H1 (cell line): ENCODE data around the gene MAS1L. TPM values are rescaled to one million over a fixed set of nuclear protein-coding genes. Genes with fewer than 3 reads are reported as not detected.

ENCODE experiments used
- CTCF ChIA-PET: fragments of 300-600 bp; sonication (Branson Sonifier 250); formaldehyde crosslinking; loops from one replicate; lab custom pipeline; 2021; ENCODE audit not compliant: partially characterized antibody; lab: Charles Lee
- POLR2A ChIA-PET: fragments of 300-600 bp; sonication (Branson Sonifier 250); formaldehyde crosslinking; loops from one replicate; lab custom pipeline; 2021; ENCODE audit warnings: inconsistent platforms; ENCODE audit not compliant: partially characterized antibody; lab: Charles Lee
- DNase-seq, 2 experiments: peaks; one replicate each; pipeline versions ENCODE4 v3.0.0 to v3.0.0-alpha.2; 2010 to 2022; ENCODE audit warnings: low spot score in 2 of 2, low read depth in 1 of 2, mixed read lengths in 1 of 2
- FAIRE-seq: peaks from 2 replicates; lab custom pipeline; 2011; peaks lifted over from hg19 to GRCh38; lab: Jason Lieb, UNC
- H2AFZ ChIP-seq: 2 replicates; pipeline ENCODE4 v1.8.1; 2012; ENCODE audit warnings: low read length, inconsistent platforms
- H2AK5ac ChIP-seq: 2 replicates; pipeline ENCODE4 v1.6.1; 2013; ENCODE audit warnings: low read depth, low read length
- H2BK120ac ChIP-seq: replicated peaks from 2 replicates; pipeline ENCODE3; 2013; ENCODE audit warnings: low read depth, low read length, inconsistent platforms
- H2BK12ac ChIP-seq: 2 replicates; pipeline ENCODE4 v1.6.1; 2013; ENCODE audit warnings: low read depth, low read length
- H2BK15ac ChIP-seq: 2 replicates; pipeline ENCODE4 v1.6.1; 2013; ENCODE audit warnings: low read length
- H2BK20ac ChIP-seq: 2 replicates; pipeline ENCODE4 v1.6.1; 2013; ENCODE audit warnings: low read length
- H2BK5ac ChIP-seq: 2 replicates; pipeline ENCODE4 v1.6.1; 2013; ENCODE audit warnings: low read depth, low read length
- H3K14ac ChIP-seq: 2 replicates; pipeline ENCODE4 v1.6.1; 2013; ENCODE audit warnings: inconsistent platforms; ENCODE audit not compliant: insufficient read length
- H3K18ac ChIP-seq: 2 replicates; pipeline ENCODE4 v1.6.1; 2013; ENCODE audit warnings: low read length; ENCODE audit errors: extremely low read depth
- H3K23ac ChIP-seq: 2 replicates; pipeline ENCODE4 v1.6.1; 2013; ENCODE audit warnings: inconsistent platforms; ENCODE audit not compliant: insufficient read length
- H3K23me2 ChIP-seq: 2 replicates; pipeline ENCODE4 v1.6.1; 2013; ENCODE audit warnings: low read depth, low read length
- H3K27ac ChIP-seq: 2 replicates; pipeline ENCODE4 v1.6.1; 2011; ENCODE audit warnings: low read depth, low read length, inconsistent platforms
- H3K27me3 ChIP-seq, 4 experiments: replicated peaks in 1 of 4; 1 replicate in 1 of 4; 2 replicates in 3 of 4; pipeline versions ENCODE4 v1.6.1 to v1.8.1; 2011 to 2013; ENCODE audit warnings: low read length in 3 of 4, mild to moderate bottlenecking in 3 of 4, inconsistent platforms in 2 of 4, mixed read lengths in 2 of 4, moderate library complexity in 1 of 4; ENCODE audit not compliant: control insufficient read depth in 3 of 4, insufficient read depth in 3 of 4; ENCODE audit errors: extremely low read depth in 1 of 4
- H3K36me3 ChIP-seq, 4 experiments: 2 replicates each; pipeline versions ENCODE4 v1.6.1 to v1.8.1; 2011 to 2013; ENCODE audit warnings: mild to moderate bottlenecking in 4 of 4, low read length in 3 of 4, moderate library complexity in 2 of 4, control low read depth in 1 of 4, inconsistent platforms in 1 of 4; ENCODE audit not compliant: insufficient read depth in 4 of 4, control insufficient read depth in 2 of 4
- H3K4ac ChIP-seq: replicated peaks from 2 replicates; pipeline ENCODE3; 2013; ENCODE audit warnings: low read length, low read depth, mixed read lengths, inconsistent platforms; ENCODE audit not compliant: insufficient read length
- H3K4me1 ChIP-seq, 4 experiments: replicated peaks in 1 of 4; 1 replicate in 1 of 4; 2 replicates in 3 of 4; pipeline versions ENCODE4 v1.6.1 to v1.8.1; 2011 to 2013; ENCODE audit warnings: low read length in 3 of 4, inconsistent platforms in 2 of 4, mixed read lengths in 1 of 4; ENCODE audit not compliant: insufficient read depth in 4 of 4, control insufficient read depth in 3 of 4
- H3K4me2 ChIP-seq, 2 experiments: 2 replicates each; pipeline versions ENCODE4 v1.6.1 to v1.8.1; 2011 to 2013; ENCODE audit warnings: low read depth in 2 of 2, low read length in 2 of 2, control low read depth in 1 of 2, inconsistent platforms in 1 of 2, mild to moderate bottlenecking in 1 of 2; ENCODE audit not compliant: insufficient read depth in 1 of 2
- H3K4me3 ChIP-seq, 4 experiments: fragments of 200-600, 300-600 bp in 1 of 4; sonication (generic), shearing (Covaris generic), sonication (Bioruptor Twin) in 1 of 4; 2 replicates each; pipeline versions ENCODE4 v1.5.1 to v1.8.1; 2011 to 2016; ENCODE audit warnings: low read length in 4 of 4, low read depth in 3 of 4, control low read depth in 2 of 4, inconsistent platforms in 2 of 4, mild to moderate bottlenecking in 2 of 4, mixed read lengths in 1 of 4, moderate library complexity in 1 of 4; ENCODE audit not compliant: insufficient read depth in 2 of 4; ENCODE audit errors: extremely low read depth in 1 of 4
- H3K56ac ChIP-seq: replicated peaks from 2 replicates; pipeline ENCODE3; 2013; ENCODE audit warnings: low read depth, mild to moderate bottlenecking, mixed read lengths, low read length, inconsistent platforms; ENCODE audit not compliant: insufficient read length
- H3K79me1 ChIP-seq: 2 replicates; pipeline ENCODE4 v1.6.1; 2013; ENCODE audit warnings: low read depth, low read length, control low read depth
- H3K79me2 ChIP-seq, 2 experiments: 2 replicates each; pipeline versions ENCODE4 v1.6.1 to v1.8.1; 2012 to 2013; ENCODE audit warnings: low read length in 2 of 2, mild to moderate bottlenecking in 2 of 2, inconsistent platforms in 1 of 2; ENCODE audit not compliant: insufficient read depth in 2 of 2, control insufficient read depth in 1 of 2
- H3K9ac ChIP-seq, 4 experiments: replicated peaks in 1 of 4; 1 replicate in 1 of 4; 2 replicates in 3 of 4; pipeline versions ENCODE4 v1.6.1 to v1.8.1; 2011 to 2013; ENCODE audit warnings: low read depth in 3 of 4, low read length in 3 of 4, control low read depth in 2 of 4, mild to moderate bottlenecking in 2 of 4, moderate library complexity in 2 of 4, inconsistent platforms in 1 of 4; ENCODE audit errors: extremely low read depth in 1 of 4
- H3K9me3 ChIP-seq, 2 experiments: 2 replicates each; pipeline versions ENCODE4 v1.6.1 to v1.8.1; 2012 to 2013; ENCODE audit warnings: mild to moderate bottlenecking in 2 of 2, moderate library complexity in 2 of 2, control low read depth in 1 of 2, inconsistent platforms in 1 of 2, low read depth in 1 of 2, low read length in 1 of 2, mixed read lengths in 1 of 2; ENCODE audit not compliant: insufficient read depth in 2 of 2
- H4K20me1 ChIP-seq, 2 experiments: replicated peaks in 1 of 2; 2 replicates each; pipeline versions ENCODE3 to v1.8.1; 2011 to 2013; ENCODE audit warnings: inconsistent platforms in 2 of 2, low read length in 2 of 2, mild to moderate bottlenecking in 1 of 2; ENCODE audit not compliant: insufficient read depth in 2 of 2, control insufficient read depth in 1 of 2
- H4K5ac ChIP-seq: 2 replicates; pipeline ENCODE4 v1.6.1; 2013; ENCODE audit warnings: low read length, low read depth, mixed read lengths, inconsistent platforms; ENCODE audit not compliant: insufficient read length
- H4K8ac ChIP-seq: 2 replicates; pipeline ENCODE4 v1.8.0; 2013; ENCODE audit warnings: mild to moderate bottlenecking, moderate library complexity, low read length, inconsistent platforms; ENCODE audit not compliant: insufficient read depth; ENCODE audit errors: extremely low read depth
- H4K91ac ChIP-seq: replicated peaks from 2 replicates; pipeline ENCODE3; 2013; ENCODE audit warnings: low read length, mixed read lengths, inconsistent platforms; ENCODE audit not compliant: insufficient read length
- ASH2L ChIP-seq: fragments of 200-600, 300-600 bp; sonication (generic); IDR thresholded peaks from one replicate; pipeline ENCODE4 v1.7.1; 2017; ENCODE audit warnings: low read length
- CEBPB ChIP-seq: IDR thresholded peaks from 2 replicates; pipeline ENCODE4 v1.6.1; 2012; ENCODE audit warnings: low read depth, low read length
- WGBS, 2 experiments: shearing (Covaris generic) in 1 of 2; methylation state at CpG; one replicate each; pipeline versions ENCODE4 v1.1.6 to v1.1.7; 2013 to 2015; ENCODE audit warnings: low lambda C conversion rate in 2 of 2, mixed read lengths in 2 of 2, inconsistent platforms in 1 of 2, low coverage in 1 of 2, missing lambda C conversion rate in 1 of 2; ENCODE audit not compliant: insufficient replicate concordance in 2 of 2, insufficient coverage in 1 of 2, insufficient read length in 1 of 2; ENCODE audit errors: extremely low coverage in 1 of 2, missing lambda C conversion rate in 1 of 2; 5-methylcytosine and 5-hydroxymethylcytosine counted together
- polyA plus RNA-seq, 7 experiments: library from polyadenylated mRNA; depleted of rRNA in 3 of 7; stranded (reverse) in 5 of 7; unstranded in 2 of 7; fragments of >200 nt in 5 of 7; fragments of 200-250 nt in 2 of 7; gene quantifications; 1 replicate in 5 of 7; 2 replicates in 1 of 7; 4 replicates in 1 of 7; pipeline versions ENCODE4 v1.2.1 to v1.2.3, GENCODE V29; 2011 to 2013; ENCODE audit warnings: missing spikeins in 2 of 7, mixed read lengths in 2 of 7
- total RNA-seq: library from RNA; stranded (reverse); fragmentation: NEBNext Ultra II Directional; extraction: Animal tissue kit (Norgen Biotek cat#: 25700); gene quantifications from 2 replicates; pipeline ENCODE4 v1.2.1, GENCODE V29; 2021

The MAS1L gene
- total and polyA plus RNA-seq, 2 of the 8 experiments (the other 6 are each of a cell fraction or from before 2014, with no cell fraction given) = not detected

DNA sequence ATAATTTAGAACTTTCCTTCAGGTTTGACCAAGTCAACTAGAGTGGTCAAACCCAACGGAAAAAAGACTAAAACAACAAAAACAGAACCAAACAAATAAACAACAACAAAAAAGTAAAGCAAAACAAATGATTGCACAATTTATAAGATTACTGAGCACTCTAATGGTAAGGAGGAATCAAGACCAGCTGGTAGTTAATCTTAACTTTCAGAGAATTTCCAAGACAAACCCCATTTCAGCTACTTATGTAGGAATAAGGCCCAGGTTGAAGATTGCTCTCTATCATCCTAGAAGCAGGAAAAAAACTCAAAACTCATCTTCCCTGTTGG lies 37.5 kb upstream of the MAS1L start:
- no peaks in the 10 kb centered on the region for H3K79me2 ChIP-seq
- H2BK12ac ChIP-seq = no peak overlapping the region
- H3K14ac ChIP-seq = no peak overlapping the region
- POLR2A ChIA-PET = interaction anchor here (0.8 kb wide), 1 partner anchor 10 kb away, joined by 3 read pairs; no protein-coding TSS in a partner anchor
- peak overlapping the region; percentile 76 for H2BK120ac ChIP-seq
- no peaks in the 10 kb centered on the region for H3K36me3 ChIP-seq
- TF ChIP-seq CEBPB = peak; percentile 73; the same call in 1 of the 2 replicates
- TF ChIP-seq ASH2L = no peak
- no peaks in the 10 kb centered on the region; a peak in 1 of 7 replicates for H3K27me3 ChIP-seq
- peak overlapping the region in 1 of 4 experiments; percentile 11; a peak in 1 of 8 replicates for H3K4me3 ChIP-seq
- H3K23ac ChIP-seq = no peak overlapping the region
- H3K18ac ChIP-seq = no peak overlapping the region
- no peaks in the 10 kb centered on the region for H3K79me1 ChIP-seq
- CTCF ChIA-PET = interaction anchor here (0.6 to 1.5 kb wide), 4 partner anchors 9 to 150 kb away, joined by 3 to 4 read pairs (median 4); partner anchors contain the start of gene OR12D3
- peaks cover 0 to 7% (median 0%) of the 10 kb centered on the region in 4 experiments; a peak in 4 of 7 replicates for H3K4me1 ChIP-seq
- no peak overlapping the region for H3K9ac ChIP-seq
- no peaks in the 10 kb centered on the region for H3K23me2 ChIP-seq
- H2AFZ ChIP-seq = peak overlapping the region; percentile 17; the same call in 1 of the 2 replicates
- no peak overlapping the region for H2BK20ac ChIP-seq
- no peak overlapping the region for H4K8ac ChIP-seq
- H2BK15ac ChIP-seq = no peak overlapping the region
- H3K27ac ChIP-seq = no peak overlapping the region
- 0% methylated on average over 1 of the region's 1 CpG; no CpG with 5 or more reads in 1 of the 2 experiments for WGBS, 2 experiments
- H2BK5ac ChIP-seq = no peak overlapping the region
- no peak overlapping the region for H3K4ac ChIP-seq
- peak overlapping the region in 1 of 2 experiments; percentile 16; a peak in 1 of 4 replicates for H3K4me2 ChIP-seq
- H3K9me3 ChIP-seq = peaks cover 7 to 15% of the 10 kb centered on the region in 2 experiments
- no peak overlapping the region for H4K5ac ChIP-seq
- H2AK5ac ChIP-seq = no peak overlapping the region
- no peak for DNase-seq
- H4K20me1 ChIP-seq = no peaks in the 10 kb centered on the region
- H4K91ac ChIP-seq = no peak overlapping the region
- no peak for FAIRE-seq
- H3K56ac ChIP-seq = no peak overlapping the region
